Measurements from ENCODE around the gene CSRP3.
"Not testable (repeated sequence)": the region's sequence is repeated elsewhere in the genome, so short reads cannot be mapped to it uniquely, and the experiment has no call there.

Gene CSRP3

GRCh38 chr11:19145319-19145718 is 56.5 kb downstream of the CSRP3 start:
- no peak for TF ChIP-seq CTCF (IDR thresholded peaks at IDR 0.05)
- Mint-ChIP-seq H3K9me3 (peaks cover 4% of the 10 kb centered on the region), H3K36me3 (ENCODE audit: low read depth) (no peaks in the 10 kb centered on the region), H3K27ac (no peak overlapping the region), H3K4me1 (no peaks in the 10 kb centered on the region), H3K4me3 (no peak overlapping the region), H3K27me3 (ENCODE audit: low read depth, poor library complexity) (no peaks in the 10 kb centered on the region)
- no peak for DNase-seq

- DNase-seq; H3K4me1 Mint-ChIP-seq; H3K27ac Mint-ChIP-seq; H3K27me3 Mint-ChIP-seq (ENCODE audit: low read depth, poor library complexity); H3K4me3 Mint-ChIP-seq: not testable (repeated sequence)
- Mint-ChIP-seq H3K36me3 (ENCODE audit: low read depth) (peaks cover 40% of the 10 kb centered on the region), H3K9me3 (peaks cover 54% of the 10 kb centered on the region)
Measured at GRCh38 chr11:19136884-19137283, 64.9 kb downstream of the CSRP3 start.

GRCh38 chr11:19134004-19134403 is 67.8 kb downstream of the CSRP3 start:
- H3K27me3 Mint-ChIP-seq (ENCODE audit: low read depth, poor library complexity) = peaks cover 16% of the 10 kb centered on the region
- H3K9me3 Mint-ChIP-seq = peaks cover 75% of the 10 kb centered on the region
- peaks cover 68% of the 10 kb centered on the region for H3K36me3 Mint-ChIP-seq (ENCODE audit: low read depth)
- DNase-seq = no peak
- TF ChIP-seq CTCF (IDR thresholded peaks at IDR 0.05) = no peak
- H3K4me1 Mint-ChIP-seq = no peaks in the 10 kb centered on the region
- no peak overlapping the region for H3K4me3 Mint-ChIP-seq
- no peak overlapping the region for H3K27ac Mint-ChIP-seq

Data from nephron progenitor cell (in vitro differentiated cells).